Measurements from ENCODE around the gene LSM11. TPM values are rescaled to one million over a fixed set of nuclear protein-coding genes. Genes with fewer than 3 reads are reported as not detected.

The LSM11 gene
- polyA plus RNA-seq, 1 donor from 2014 or later, result 30.6 TPM

GRCh38 chr5:157748760-157749461, 5.4 kb downstream of the LSM11 start:
- Histone ChIP-seq H3K36me3 (ENCODE audit: insufficient read depth, low read length) (no peaks in the 10 kb centered on the region), H3K4me3 (ENCODE audit: low read length) (no peak overlapping the region), H3K9me2 (ENCODE audit: insufficient read depth, low read length) (no peaks in the 10 kb centered on the region), H3K9me3 (ENCODE audit: low read length) (no peaks in the 10 kb centered on the region), H3K4me2 (ENCODE audit: low read length) (no peak overlapping the region), H3F3A (ENCODE audit: insufficient read depth, low read length, poor library complexity, severe bottlenecking) (no peaks in the 10 kb centered on the region), H2AFZ (ENCODE audit: low read depth, low read length) (no peak overlapping the region), H3K9ac (ENCODE audit: low read length) (no peak overlapping the region), H3K79me2 (replicated peaks; ENCODE audit: insufficient read depth, low read length) (peaks cover 13% of the 10 kb centered on the region), H3K27me3 (ENCODE audit: insufficient read depth, low read depth, low read length) (no peaks in the 10 kb centered on the region), H3K27ac (ENCODE audit: low read length) (no peak overlapping the region), H4K20me1 (ENCODE audit: insufficient read depth) (no peaks in the 10 kb centered on the region)
- TF ChIP-seq RAD21 (conservative IDR thresholded peaks at IDR 0.05) (no peak), REST (IDR thresholded peaks at IDR 0.05; ENCODE audit: borderline replicate concordance) (no peak), MXI1 (conservative IDR thresholded peaks at IDR 0.05; ENCODE audit: poor library complexity, severe bottlenecking) (no peak), TAF1 (IDR thresholded peaks at IDR 0.05; ENCODE audit: low read depth) (no peak)

GRCh38 chr5:157749462-157749799, 5.9 kb downstream of the LSM11 start:
- no peaks in the 10 kb centered on the region for H3K9me2 ChIP-seq (ENCODE audit: insufficient read depth, low read length)
- no peaks in the 10 kb centered on the region for H3K27me3 ChIP-seq (ENCODE audit: insufficient read depth, low read depth, low read length)
- H3K4me2 ChIP-seq (ENCODE audit: low read length), result no peak overlapping the region
- no peak overlapping the region for H3K4me3 ChIP-seq (ENCODE audit: low read length)
- H3K79me2 ChIP-seq (replicated peaks; ENCODE audit: insufficient read depth, low read length), result peaks cover 13% of the 10 kb centered on the region
- no peak for TF ChIP-seq CTCF (IDR thresholded peaks at IDR 0.05; ENCODE audit: poor library complexity, severe bottlenecking)
- TF ChIP-seq SMC3 (conservative IDR thresholded peaks at IDR 0.05; ENCODE audit: poor library complexity), result no peak
- no peak for TF ChIP-seq TAF1 (IDR thresholded peaks at IDR 0.05; ENCODE audit: low read depth)
- no peak for TF ChIP-seq RAD21 (conservative IDR thresholded peaks at IDR 0.05)
- TF ChIP-seq EZH2 (IDR thresholded peaks at IDR 0.05; ENCODE audit: borderline replicate concordance, insufficient read depth, low read length, poor library complexity, severe bottlenecking), result no peak
- no peak for TF ChIP-seq REST (IDR thresholded peaks at IDR 0.05; ENCODE audit: borderline replicate concordance)
- TF ChIP-seq EP300 (conservative IDR thresholded peaks at IDR 0.05; ENCODE audit: poor library complexity, severe bottlenecking), result no peak
- TF ChIP-seq POLR2AphosphoS5 (IDR thresholded peaks at IDR 0.05), result no peak
- TF ChIP-seq MXI1 (conservative IDR thresholded peaks at IDR 0.05; ENCODE audit: poor library complexity, severe bottlenecking), result no peak
- H3K36me3 ChIP-seq (ENCODE audit: insufficient read depth, low read length), result no peaks in the 10 kb centered on the region
- H4K20me1 ChIP-seq (ENCODE audit: insufficient read depth), result no peaks in the 10 kb centered on the region
- H3K9me3 ChIP-seq (ENCODE audit: low read length), result no peaks in the 10 kb centered on the region
- H3K9ac ChIP-seq (ENCODE audit: low read length), result no peak overlapping the region
- no peak overlapping the region for H3K27ac ChIP-seq (ENCODE audit: low read length)
- no peaks in the 10 kb centered on the region for H3F3A ChIP-seq (ENCODE audit: insufficient read depth, low read length, poor library complexity, severe bottlenecking)
- no peak overlapping the region for H2AFZ ChIP-seq (ENCODE audit: low read depth, low read length)
